Measurements from ENCODE around the gene VSIG8.

DNA sequence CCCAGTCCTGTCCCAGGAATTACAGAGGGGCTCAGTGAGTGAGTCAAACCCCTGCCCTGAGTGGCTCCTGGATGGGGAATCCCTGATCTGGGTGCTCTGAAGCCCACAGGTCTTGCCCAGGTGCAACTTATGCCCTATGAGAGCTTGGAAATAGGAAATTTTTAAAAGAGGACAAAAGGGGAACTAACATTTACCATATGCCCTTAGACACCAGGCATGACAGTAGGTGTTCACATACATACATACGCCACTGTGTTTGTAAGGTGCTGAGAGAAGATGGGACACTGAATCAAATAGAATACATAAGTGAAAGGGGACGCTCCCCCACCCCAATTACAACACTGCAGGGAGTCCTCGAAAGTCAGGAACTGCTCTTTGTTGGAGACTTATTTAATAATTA lies 36.1 kb upstream of the VSIG8 start:
- TF ChIP-seq POLR2A (IDR thresholded peaks at IDR 0.05; ENCODE audit: low read depth, low read length) (no peak), POLR2AphosphoS5 (IDR thresholded peaks at IDR 0.05; ENCODE audit: low read depth, low read length) (no peak), TAF1 (IDR thresholded peaks at IDR 0.05; ENCODE audit: low read depth, low read length) (no peak)
